ENCODE data around the gene HMG20A. TPM values are rescaled to one million over a fixed set of nuclear protein-coding genes. Genes with fewer than 3 reads are reported as not detected.

The HMG20A gene
- total and polyA plus RNA-seq, 2 donors = 17.8 to 52.1 TPM

Other genes starting within 250 kb of the HMG20A start
- 146 TPM for gene PEAK1, start 784 bp upstream of the HMG20A start, total RNA-seq
- gene PEAK1, start 784 bp upstream of the HMG20A start, polyA plus RNA-seq = 15.7 TPM
- 1.8 TPM for gene LINGO1, start 212.0 kb downstream of the HMG20A start, total RNA-seq
- gene LINGO1, start 212.0 kb downstream of the HMG20A start, polyA plus RNA-seq = 3.7 TPM

Data from urinary bladder (tissue), 2 donors.